22Rv1 (cell line): ENCODE measurements around the gene EMID1.

Experiments used
- H3K27ac ChIP-seq: fragments of 450-650 bp; 2 replicates; pipeline ENCODE4 v1.5.1; 2017
- CTCF ChIP-seq: fragments of 450-650 bp; IDR thresholded peaks from 2 replicates; pipeline ENCODE4 v1.5.1; 2017; ENCODE audit warnings: mild to moderate bottlenecking
- ZFX ChIP-seq: fragments of 450-650 bp; IDR thresholded peaks from 2 replicates; pipeline ENCODE4 v1.6.1; 2017; ENCODE audit warnings: antibody characterized with exemption, borderline replicate concordance

The EMID1 gene

GRCh38 chr22:29201782-29202181 is 3.9 kb upstream of the EMID1 start:
- H3K27ac ChIP-seq: no peak overlapping the region
- no peak for TF ChIP-seq CTCF
- TF ChIP-seq ZFX: no peak

- H3K27ac ChIP-seq: no peak overlapping the region
- TF ChIP-seq ZFX: no peak
- TF ChIP-seq CTCF: peak; percentile 49
Measured at GRCh38 chr22:29202212-29203192, 3.2 kb upstream of the EMID1 start.

- no peak overlapping the region for H3K27ac ChIP-seq
- TF ChIP-seq ZFX: no peak
- TF ChIP-seq CTCF: no peak
Measured at GRCh38 chr22:29203488-29204454, 1.9 kb upstream of the EMID1 start.

GRCh38 chr22:29204455-29205183 is 1.1 kb upstream of the EMID1 start:
- TF ChIP-seq ZFX: no peak
- TF ChIP-seq CTCF: no peak
- no peak overlapping the region for H3K27ac ChIP-seq

- H3K27ac ChIP-seq: no peak overlapping the region
- no peak for TF ChIP-seq CTCF
- no peak for TF ChIP-seq ZFX
Measured at GRCh38 chr22:29205252-29205593, 473 bp upstream of the EMID1 start.

GRCh38 chr22:29206372-29207242 is 911 bp downstream of the EMID1 start:
- TF ChIP-seq ZFX: no peak
- TF ChIP-seq CTCF: no peak
- no peak overlapping the region for H3K27ac ChIP-seq
